Activated naive CD4-positive, alpha-beta T cell treated with anti-CD3 and anti-CD28 coated beads, Interleukin-2, amount 50 U/mL, for 24 hours (primary cell): ENCODE data around the gene CIT.

ENCODE experiments used
- H3K27ac Mint-ChIP-seq: one replicate; pipeline ENCODE4 v1.8.0; 2021; ENCODE audit warnings: mild to moderate bottlenecking, mixed read lengths
- H3K27me3 Mint-ChIP-seq: one replicate; pipeline ENCODE4 v1.8.0; 2021; ENCODE audit warnings: mixed read lengths
- H3K36me3 Mint-ChIP-seq: one replicate; pipeline ENCODE4 v1.8.0; 2021; ENCODE audit warnings: mixed read lengths
- H3K4me1 Mint-ChIP-seq: one replicate; pipeline ENCODE4 v1.8.0; 2021; ENCODE audit warnings: mixed read lengths
- H3K4me3 Mint-ChIP-seq: one replicate; pipeline ENCODE4 v1.8.0; 2021; ENCODE audit warnings: mild to moderate bottlenecking, mixed read lengths
- H3K9me3 Mint-ChIP-seq: one replicate; pipeline ENCODE4 v1.8.0; 2021; ENCODE audit warnings: mixed read lengths

Gene CIT

GRCh38 chr12:119744900-119745606 lies 132.1 kb downstream of the CIT start:
- peaks cover 23% of the 10 kb centered on the region for H3K36me3 Mint-ChIP-seq

GRCh38 chr12:119742700-119743099 lies 134.4 kb downstream of the CIT start:
- Mint-ChIP-seq H3K4me3 (no peak overlapping the region), H3K9me3 (peaks cover 18% of the 10 kb centered on the region), H3K36me3 (peaks cover 23% of the 10 kb centered on the region), H3K4me1 (no peaks in the 10 kb centered on the region), H3K27me3 (no peaks in the 10 kb centered on the region), H3K27ac (no peak overlapping the region)

More at GRCh38 chr12:119744900-119745606, 132.1 kb downstream of the CIT start:
- peaks cover 18% of the 10 kb centered on the region for H3K9me3 Mint-ChIP-seq
- H3K27ac Mint-ChIP-seq, result no peak overlapping the region
- no peak overlapping the region for H3K4me3 Mint-ChIP-seq
- no peaks in the 10 kb centered on the region for H3K4me1 Mint-ChIP-seq
- no peaks in the 10 kb centered on the region for H3K27me3 Mint-ChIP-seq

- Mint-ChIP-seq H3K4me1 (no peaks in the 10 kb centered on the region), H3K27ac (no peak overlapping the region), H3K27me3 (no peaks in the 10 kb centered on the region), H3K36me3 (peaks cover 23% of the 10 kb centered on the region), H3K4me3 (no peak overlapping the region), H3K9me3 (peaks cover 18% of the 10 kb centered on the region)
Observed at GRCh38 chr12:119740830-119741229, 136.3 kb downstream of the CIT start.

- Mint-ChIP-seq H3K4me1 (no peaks in the 10 kb centered on the region), H3K27ac (no peak overlapping the region), H3K4me3 (no peak overlapping the region), H3K27me3 (no peaks in the 10 kb centered on the region), H3K9me3 (no peaks in the 10 kb centered on the region), H3K36me3 (peaks cover 2% of the 10 kb centered on the region)
Observed at GRCh38 chr12:119735079-119735478, 142.0 kb downstream of the CIT start.

GRCh38 chr12:119730381-119730780 lies 146.7 kb downstream of the CIT start:
- Mint-ChIP-seq H3K9me3 (no peaks in the 10 kb centered on the region), H3K36me3 (peaks cover 2% of the 10 kb centered on the region), H3K4me1 (no peaks in the 10 kb centered on the region), H3K27me3 (no peaks in the 10 kb centered on the region), H3K27ac (no peak overlapping the region), H3K4me3 (no peak overlapping the region)

GRCh38 chr12:119729871-119730270 lies 147.2 kb downstream of the CIT start:
- Mint-ChIP-seq H3K27me3 (no peaks in the 10 kb centered on the region), H3K36me3 (peaks cover 2% of the 10 kb centered on the region), H3K27ac (no peak overlapping the region), H3K4me1 (no peaks in the 10 kb centered on the region), H3K4me3 (no peak overlapping the region), H3K9me3 (no peaks in the 10 kb centered on the region)

- H3K36me3 Mint-ChIP-seq, result peaks cover 2% of the 10 kb centered on the region
- no peaks in the 10 kb centered on the region for H3K4me1 Mint-ChIP-seq
- no peak overlapping the region for H3K27ac Mint-ChIP-seq
- H3K27me3 Mint-ChIP-seq, result no peaks in the 10 kb centered on the region
- no peaks in the 10 kb centered on the region for H3K9me3 Mint-ChIP-seq
- H3K4me3 Mint-ChIP-seq, result no peak overlapping the region
Observed at GRCh38 chr12:119728444-119728745, 148.7 kb downstream of the CIT start.

- H3K27me3 Mint-ChIP-seq, result no peaks in the 10 kb centered on the region
- H3K36me3 Mint-ChIP-seq, result peaks cover 2% of the 10 kb centered on the region
- no peak overlapping the region for H3K4me3 Mint-ChIP-seq
- H3K9me3 Mint-ChIP-seq, result no peaks in the 10 kb centered on the region
- no peaks in the 10 kb centered on the region for H3K4me1 Mint-ChIP-seq
- no peak overlapping the region for H3K27ac Mint-ChIP-seq
Observed at GRCh38 chr12:119727600-119728443, 149.3 kb downstream of the CIT start.

- Mint-ChIP-seq H3K4me1 (no peaks in the 10 kb centered on the region), H3K4me3 (no peak overlapping the region), H3K9me3 (no peaks in the 10 kb centered on the region), H3K27me3 (no peaks in the 10 kb centered on the region), H3K27ac (no peak overlapping the region), H3K36me3 (no peaks in the 10 kb centered on the region)
Observed at GRCh38 chr12:119725523-119725922, 151.6 kb downstream of the CIT start.

- no peak overlapping the region for H3K27ac Mint-ChIP-seq
- no peaks in the 10 kb centered on the region for H3K27me3 Mint-ChIP-seq
- H3K36me3 Mint-ChIP-seq, result no peaks in the 10 kb centered on the region
- H3K4me3 Mint-ChIP-seq, result no peak overlapping the region
- H3K9me3 Mint-ChIP-seq, result no peaks in the 10 kb centered on the region
- no peaks in the 10 kb centered on the region for H3K4me1 Mint-ChIP-seq
Observed at GRCh38 chr12:119721306-119721705, 155.8 kb downstream of the CIT start.

- no peak overlapping the region for H3K27ac Mint-ChIP-seq
- H3K4me1 Mint-ChIP-seq, result no peaks in the 10 kb centered on the region
- H3K27me3 Mint-ChIP-seq, result no peaks in the 10 kb centered on the region
- no peaks in the 10 kb centered on the region for H3K9me3 Mint-ChIP-seq
- H3K4me3 Mint-ChIP-seq, result no peak overlapping the region
- H3K36me3 Mint-ChIP-seq, result no peaks in the 10 kb centered on the region
Observed at GRCh38 chr12:119720349-119720748, 156.8 kb downstream of the CIT start.

GRCh38 chr12:119718141-119718540 lies 159.0 kb downstream of the CIT start:
- Mint-ChIP-seq H3K27me3 (no peaks in the 10 kb centered on the region), H3K4me1 (no peaks in the 10 kb centered on the region), H3K36me3 (peaks cover 3% of the 10 kb centered on the region), H3K27ac (no peak overlapping the region), H3K9me3 (no peaks in the 10 kb centered on the region), H3K4me3 (no peak overlapping the region)

- no peak overlapping the region for H3K4me3 Mint-ChIP-seq
Observed at GRCh38 chr12:119715268-119715620, 161.9 kb downstream of the CIT start.

GRCh38 chr12:119714614-119715267 lies 162.4 kb downstream of the CIT start:
- H3K27ac Mint-ChIP-seq, result no peak overlapping the region
- no peaks in the 10 kb centered on the region for H3K4me1 Mint-ChIP-seq
- H3K4me3 Mint-ChIP-seq, result no peak overlapping the region
- no peaks in the 10 kb centered on the region for H3K27me3 Mint-ChIP-seq
- peaks cover 3% of the 10 kb centered on the region for H3K36me3 Mint-ChIP-seq
- H3K9me3 Mint-ChIP-seq, result no peaks in the 10 kb centered on the region

More at GRCh38 chr12:119715268-119715620, 161.9 kb downstream of the CIT start:
- Mint-ChIP-seq H3K9me3 (no peaks in the 10 kb centered on the region), H3K27me3 (no peaks in the 10 kb centered on the region), H3K36me3 (peaks cover 3% of the 10 kb centered on the region), H3K4me1 (no peaks in the 10 kb centered on the region), H3K27ac (no peak overlapping the region)

- Mint-ChIP-seq H3K27ac (no peak overlapping the region), H3K4me3 (no peak overlapping the region), H3K9me3 (no peaks in the 10 kb centered on the region), H3K36me3 (peaks cover 3% of the 10 kb centered on the region), H3K27me3 (no peaks in the 10 kb centered on the region), H3K4me1 (no peaks in the 10 kb centered on the region)
Observed at GRCh38 chr12:119713551-119714031, 163.5 kb downstream of the CIT start.

- no peaks in the 10 kb centered on the region for H3K4me1 Mint-ChIP-seq
- no peaks in the 10 kb centered on the region for H3K27me3 Mint-ChIP-seq
- H3K9me3 Mint-ChIP-seq, result no peaks in the 10 kb centered on the region
- no peak overlapping the region for H3K27ac Mint-ChIP-seq
- peaks cover 3% of the 10 kb centered on the region for H3K36me3 Mint-ChIP-seq
- H3K4me3 Mint-ChIP-seq, result no peak overlapping the region
Observed at GRCh38 chr12:119712721-119713120, 164.4 kb downstream of the CIT start.
